BJ (cell line): Measurements from ENCODE around the gene DHRS3. TPM values are rescaled to one million over a fixed set of nuclear protein-coding genes. Genes with fewer than 3 reads are reported as not detected.

Experiments used
- CTCF ChIA-PET: fragments of 350-600 bp; formaldehyde crosslinking; extraction: SDS; loops from one replicate; lab custom pipeline; 2021; ENCODE audit warnings: antibody characterized with exemption, inconsistent platforms; lab: Yijun Ruan, JAX
- POLR2A ChIA-PET: fragments of 300-600 bp; sonication (Branson Sonifier 250); formaldehyde crosslinking; extraction: SDS; loops from one replicate; lab custom pipeline; 2021; ENCODE audit warnings: antibody characterized with exemption; lab: Charles Lee
- DNase-seq: peaks from one replicate; pipeline ENCODE4 v3.0.0-alpha.2; 2011; ENCODE audit warnings: low read depth
- H3K27me3 ChIP-seq: 2 replicates; pipeline ENCODE4 v1.6.0; 2011; ENCODE audit warnings: low read length; ENCODE audit not compliant: control insufficient read depth, insufficient read depth
- H3K36me3 ChIP-seq: 2 replicates; pipeline ENCODE4 v1.5.1; 2011; ENCODE audit warnings: low read length; ENCODE audit not compliant: control insufficient read depth, insufficient read depth
- H3K4me3 ChIP-seq: 2 replicates; pipeline ENCODE4 v1.5.1; 2011; ENCODE audit warnings: low read depth, mild to moderate bottlenecking, control low read depth, low read length
- polyA plus RNA-seq: library from polyadenylated mRNA; depleted of rRNA; stranded (reverse); fragments of >200 nt; gene quantifications from 2 replicates; pipeline ENCODE4 v1.2.3, GENCODE V29; 2011
- TF ChIP-seq, protein P1 (sequence below): IDR thresholded peaks from 2 replicates; pipeline ENCODE4 v1.5.1; 2011; ENCODE audit warnings: low read depth, mild to moderate bottlenecking, control low read depth, inconsistent platforms, low read length, moderate library complexity; ENCODE audit not compliant: insufficient read depth

DHRS3 gene
- polyA plus RNA-seq, 1 experiment = 224 TPM

DNA sequence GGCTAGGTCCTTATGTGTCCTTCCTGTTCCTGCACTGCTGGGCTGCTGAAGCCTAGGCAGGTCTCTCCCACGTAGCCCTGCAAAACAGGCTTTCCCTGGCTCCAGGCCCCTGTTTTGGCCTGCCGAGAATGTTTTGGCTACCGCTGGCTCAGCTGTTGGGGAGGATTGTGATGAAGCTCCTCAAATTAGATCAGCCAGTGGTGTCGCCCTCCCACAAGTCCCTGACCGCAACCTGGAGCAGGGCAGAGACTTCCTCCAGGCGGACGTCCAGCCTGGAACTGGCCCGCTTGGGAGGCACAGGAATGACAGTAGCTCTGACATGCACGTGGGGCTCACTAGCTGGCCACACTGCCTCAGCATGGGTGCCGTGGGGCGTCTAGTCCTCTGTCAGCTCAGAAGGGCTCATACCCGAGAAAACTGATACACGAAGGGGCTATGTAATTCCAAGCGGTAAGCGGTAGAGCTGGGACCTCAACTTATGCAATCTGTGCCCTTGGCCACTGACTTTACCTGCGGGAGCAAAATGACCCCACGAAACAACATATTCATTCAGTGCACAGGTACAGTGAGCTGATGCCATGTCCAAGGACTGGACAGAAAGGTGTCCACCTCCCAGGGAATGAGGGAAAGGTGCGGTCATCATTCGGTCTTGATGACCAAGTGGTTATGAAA is 26.6 kb downstream of the DHRS3 start:
- no peak overlapping the region for H3K4me3 ChIP-seq
- no peak for DNase-seq
- POLR2A ChIA-PET = no interaction called here
- TF ChIP-seq, protein P1, sequence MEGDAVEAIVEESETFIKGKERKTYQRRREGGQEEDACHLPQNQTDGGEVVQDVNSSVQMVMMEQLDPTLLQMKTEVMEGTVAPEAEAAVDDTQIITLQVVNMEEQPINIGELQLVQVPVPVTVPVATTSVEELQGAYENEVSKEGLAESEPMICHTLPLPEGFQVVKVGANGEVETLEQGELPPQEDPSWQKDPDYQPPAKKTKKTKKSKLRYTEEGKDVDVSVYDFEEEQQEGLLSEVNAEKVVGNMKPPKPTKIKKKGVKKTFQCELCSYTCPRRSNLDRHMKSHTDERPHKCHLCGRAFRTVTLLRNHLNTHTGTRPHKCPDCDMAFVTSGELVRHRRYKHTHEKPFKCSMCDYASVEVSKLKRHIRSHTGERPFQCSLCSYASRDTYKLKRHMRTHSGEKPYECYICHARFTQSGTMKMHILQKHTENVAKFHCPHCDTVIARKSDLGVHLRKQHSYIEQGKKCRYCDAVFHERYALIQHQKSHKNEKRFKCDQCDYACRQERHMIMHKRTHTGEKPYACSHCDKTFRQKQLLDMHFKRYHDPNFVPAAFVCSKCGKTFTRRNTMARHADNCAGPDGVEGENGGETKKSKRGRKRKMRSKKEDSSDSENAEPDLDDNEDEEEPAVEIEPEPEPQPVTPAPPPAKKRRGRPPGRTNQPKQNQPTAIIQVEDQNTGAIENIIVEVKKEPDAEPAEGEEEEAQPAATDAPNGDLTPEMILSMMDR = no peak
- H3K27me3 ChIP-seq = no peaks in the 10 kb centered on the region
- H3K36me3 ChIP-seq = peaks cover 27% of the 10 kb centered on the region
- CTCF ChIA-PET = interaction anchor here (1.3 to 3.0 kb wide), 2 partner anchors 27 to 29 kb away, joined by 4 to 10 read pairs; partner anchors contain the start of gene DHRS3

DNA sequence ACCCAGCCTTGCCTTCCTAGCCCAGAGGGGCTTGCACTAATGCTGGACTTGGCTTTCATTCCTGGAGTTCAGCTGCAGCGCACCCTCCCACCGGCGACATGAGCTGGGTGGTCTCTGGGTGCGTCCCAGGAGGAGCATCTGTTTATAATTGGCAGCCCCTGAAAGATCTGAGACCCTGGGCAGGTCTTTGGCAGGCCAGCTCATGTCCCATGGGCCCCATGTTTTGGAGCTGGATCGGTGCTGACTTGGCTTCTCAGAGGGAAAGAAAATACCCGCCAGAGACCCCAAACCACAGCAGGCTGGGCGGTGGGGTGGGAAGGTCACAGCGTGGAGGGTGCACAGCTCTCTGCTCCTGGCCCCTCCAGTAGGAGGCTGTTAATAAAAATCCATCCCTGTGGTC is 29.3 kb downstream of the DHRS3 start:
- H3K27me3 ChIP-seq = no peaks in the 10 kb centered on the region
- ChIA-PET POLR2A (no interaction called here), CTCF (interaction anchor here (1.8 kb wide), 1 partner anchor 14 kb away, joined by 4 read pairs; no protein-coding TSS in a partner anchor)
- no peak overlapping the region for H3K4me3 ChIP-seq
- no peak for DNase-seq
- TF ChIP-seq, protein P1 = no peak
- peaks cover 41% of the 10 kb centered on the region for H3K36me3 ChIP-seq

DNA sequence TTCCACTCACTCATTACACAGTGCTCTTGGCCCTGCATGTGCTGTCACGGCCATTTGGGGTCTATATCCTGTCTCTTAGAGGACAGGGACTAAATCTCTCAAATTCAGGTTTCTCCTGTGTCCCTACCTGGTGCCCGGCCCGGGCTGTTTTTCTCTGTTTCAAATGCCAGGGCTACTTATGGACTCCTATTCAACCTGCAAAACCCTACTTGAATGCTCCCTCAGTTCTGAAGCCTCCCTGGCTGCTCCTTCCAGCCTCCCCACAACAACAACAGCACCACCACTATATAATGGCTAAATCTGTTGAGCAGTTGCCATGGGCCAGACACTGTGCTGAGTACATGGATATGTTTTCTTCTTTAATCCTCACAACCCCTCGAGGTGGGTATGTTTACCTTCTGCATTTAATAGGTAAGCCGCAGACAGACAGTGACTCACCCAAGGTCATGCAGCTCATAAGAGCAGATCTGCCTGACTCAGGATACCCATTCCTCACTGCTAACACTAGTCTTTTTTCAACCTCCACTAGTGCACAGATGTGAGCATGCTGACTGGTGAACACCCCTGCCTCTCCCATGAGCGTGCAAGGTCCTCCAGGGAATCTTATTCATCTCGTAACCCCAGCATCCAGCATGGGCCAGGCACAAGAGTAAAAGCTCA is 29.9 kb downstream of the DHRS3 start:
- ChIA-PET POLR2A (no interaction called here), CTCF (interaction anchor here (1.8 kb wide), 1 partner anchor 13 kb away, joined by 4 read pairs; no protein-coding TSS in a partner anchor)
- Histone ChIP-seq H3K27me3 (no peaks in the 10 kb centered on the region), H3K36me3 (peaks cover 41% of the 10 kb centered on the region), H3K4me3 (no peak overlapping the region)
- TF ChIP-seq, protein P1 = no peak
- DNase-seq = no peak

DNA sequence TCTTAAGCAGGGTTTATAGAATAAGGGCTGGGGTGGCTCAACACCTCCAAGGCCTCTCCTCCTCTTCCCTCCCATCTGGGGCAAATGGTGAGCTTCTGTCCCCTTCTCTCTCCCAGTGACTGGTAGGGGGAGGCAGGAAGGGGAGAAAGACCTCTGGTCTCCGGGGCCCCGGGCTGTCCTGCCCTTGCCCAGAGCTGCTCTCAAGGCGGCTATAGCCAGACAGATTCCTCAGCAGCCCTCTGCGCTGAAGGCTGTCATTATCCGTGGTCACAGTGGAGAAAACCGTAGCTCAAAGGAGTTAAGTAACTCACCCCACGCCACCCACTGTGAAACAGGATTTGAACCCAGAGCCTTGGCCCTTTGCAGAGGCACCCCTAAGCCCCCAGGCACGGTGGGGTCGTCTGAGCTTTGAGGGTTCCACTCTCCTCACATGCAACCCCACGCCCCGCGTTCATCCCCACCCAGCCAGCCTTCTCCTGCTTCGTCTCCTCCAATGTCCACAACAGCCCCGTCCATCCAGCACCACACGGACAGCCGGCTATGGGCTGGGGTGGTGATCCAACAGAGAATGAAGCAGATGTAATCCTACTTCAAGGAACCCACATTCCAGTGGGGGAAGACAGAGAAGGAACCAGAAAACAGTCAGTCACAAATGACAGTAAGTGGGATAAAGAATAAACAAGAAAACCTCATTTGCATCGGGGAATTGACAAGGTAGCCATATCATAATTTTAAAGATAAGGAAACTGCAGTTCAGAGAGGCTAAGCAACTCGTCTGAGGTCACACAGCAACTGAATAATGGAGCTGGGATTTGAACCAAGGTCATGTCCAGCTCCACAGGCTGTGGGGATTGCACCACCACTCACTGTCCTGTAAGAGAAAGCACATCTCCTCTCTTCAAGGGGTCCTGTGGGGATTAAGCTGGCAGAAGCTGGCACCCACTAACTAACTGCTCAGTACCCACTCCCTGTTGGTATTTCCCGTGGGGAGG is 31.8 kb downstream of the DHRS3 start:
- TF ChIP-seq, protein P1 = no peak
- Histone ChIP-seq H3K4me3 (no peak overlapping the region), H3K27me3 (no peaks in the 10 kb centered on the region), H3K36me3 (peaks cover 33% of the 10 kb centered on the region)
- no peak for DNase-seq
- ChIA-PET POLR2A (no interaction called here), CTCF (interaction anchor here (0.8 to 1.1 kb wide), 3 partner anchors 9 to 34 kb away, joined by 3 to 5 read pairs (median 3); no protein-coding TSS in a partner anchor)
